ENCODE measurements around the gene USP5. TPM values are rescaled to one million over a fixed set of nuclear protein-coding genes. Genes with fewer than 3 reads are reported as not detected.
"Not testable (repeated sequence)": the region's sequence is repeated elsewhere in the genome, so short reads cannot be mapped to it uniquely, and the experiment has no call there.

The USP5 gene
- total and polyA plus RNA-seq, 2 experiments from 2014 or later: 73.2 to 96.2 TPM

DNA sequence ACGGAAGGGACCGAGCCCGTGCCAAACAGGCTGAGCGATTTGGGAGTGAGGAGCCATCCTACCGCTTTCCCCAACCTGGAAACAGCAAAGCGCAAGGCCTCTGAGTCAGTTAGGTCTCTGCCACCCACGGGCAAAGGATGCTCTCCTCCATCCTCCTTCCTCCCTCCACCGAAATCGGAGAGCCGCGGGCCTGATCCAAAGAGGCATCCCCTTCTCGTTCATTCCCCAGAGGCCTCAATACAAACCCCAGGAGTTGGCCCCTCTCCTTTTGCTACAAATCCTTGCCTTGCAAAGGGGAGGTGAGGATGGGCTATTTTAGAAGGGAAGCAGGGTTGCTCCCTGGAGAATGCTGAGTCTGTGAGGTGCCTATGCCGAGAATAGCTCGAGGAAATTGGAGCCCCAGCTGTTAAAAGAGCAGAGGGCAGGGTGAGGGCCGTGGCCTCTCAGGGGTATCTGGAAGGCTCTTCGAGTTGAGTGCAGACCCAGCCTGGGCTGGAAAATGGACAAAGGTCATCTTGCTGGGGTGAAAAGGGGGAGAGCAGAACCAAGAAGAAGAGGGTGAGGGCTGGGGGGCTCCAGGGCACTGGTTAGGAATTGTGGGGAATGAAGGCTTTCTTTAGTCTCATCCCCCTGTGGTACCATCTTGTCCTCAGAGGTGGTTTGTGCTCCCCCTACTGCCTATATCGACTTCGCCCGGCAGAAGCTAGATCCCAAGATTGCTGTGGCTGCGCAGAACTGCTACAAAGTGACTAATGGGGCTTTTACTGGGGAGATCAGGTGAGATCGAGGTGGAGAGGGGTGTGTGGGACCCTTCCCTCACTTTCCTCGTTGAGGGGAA lies 16.5 kb downstream of the USP5 start:
- in situ Hi-C loops (cut with MboI): no loop called here
- Histone ChIP-seq H3K4me1 (ENCODE audit: insufficient read depth) (peaks cover 39% of the 10 kb centered on the region), H3K79me2 (ENCODE audit: insufficient read depth) (peaks cover 38% of the 10 kb centered on the region), H4K20me1 (ENCODE audit: insufficient read depth) (no peaks in the 10 kb centered on the region; the same call in 1 of the 2 replicates), H2AFZ (no peak overlapping the region), H3K9me3 (ENCODE audit: low read depth) (no peaks in the 10 kb centered on the region), H3K27me3 (replicated peaks; ENCODE audit: insufficient read depth) (no peaks in the 10 kb centered on the region), H3F3A (ENCODE audit: insufficient read depth) (peaks cover 38% of the 10 kb centered on the region), H3K4me2 (ENCODE audit: unreplicated experiment) (peak overlapping the region; percentile 100), H3K27ac (peak overlapping the region; percentile 68), H3K36me3 (ENCODE audit: low read depth) (peaks cover 17% of the 10 kb centered on the region), H3K4me3 (peak overlapping the region; percentile 99), H3K9me2 (ENCODE audit: insufficient read depth) (no peaks in the 10 kb centered on the region), H3K9ac (peak overlapping the region; percentile 92)
- WGBS, 2 experiments (ENCODE audit: low coverage in 1 of 2, low lambda C conversion rate in 2 of 2, missing lambda C conversion rate in 2 of 2): 5 to 7% methylated on average over 21 to 22 of the region's 22 CpGs
- peak; percentile 75 for DNase-seq
- TF ChIP-seq EZH2phosphoT487 (IDR thresholded peaks at IDR 0.05; ENCODE audit: insufficient read depth, low read depth) (no peak), EZH2 (IDR thresholded peaks at IDR 0.05; ENCODE audit: insufficient read depth, poor library complexity, severe bottlenecking) (no peak)

- Histone ChIP-seq H3K79me2 (ENCODE audit: insufficient read depth) (peaks cover 40% of the 10 kb centered on the region), H3K4me1 (ENCODE audit: insufficient read depth) (peaks cover 39% of the 10 kb centered on the region), H3K4me3 (peak overlapping the region; percentile 99), H3K4me2 (ENCODE audit: unreplicated experiment) (peak overlapping the region; percentile 100), H3K9me3 (ENCODE audit: low read depth) (no peaks in the 10 kb centered on the region), H3F3A (ENCODE audit: insufficient read depth) (peaks cover 38% of the 10 kb centered on the region), H3K9me2 (ENCODE audit: insufficient read depth) (no peaks in the 10 kb centered on the region), H3K36me3 (ENCODE audit: low read depth) (peaks cover 16% of the 10 kb centered on the region), H3K27me3 (replicated peaks; ENCODE audit: insufficient read depth) (no peaks in the 10 kb centered on the region), H3K9ac (peak overlapping the region; percentile 92), H3K27ac (peak overlapping the region; percentile 68), H4K20me1 (ENCODE audit: insufficient read depth) (no peaks in the 10 kb centered on the region; the same call in 1 of the 2 replicates), H2AFZ (no peak overlapping the region)
- 42 to 47% methylated on average over 12 of the region's 12 CpGs for WGBS, 2 experiments (ENCODE audit: low coverage in 1 of 2, low lambda C conversion rate in 2 of 2, missing lambda C conversion rate in 2 of 2)
- TF ChIP-seq EZH2 (IDR thresholded peaks at IDR 0.05; ENCODE audit: insufficient read depth, poor library complexity, severe bottlenecking) (no peak), EZH2phosphoT487 (IDR thresholded peaks at IDR 0.05; ENCODE audit: insufficient read depth, low read depth) (no peak)
- in situ Hi-C loops (cut with MboI): no loop called here
- peak; percentile 75 for DNase-seq
These were observed 17.4 kb downstream of the USP5 start for GRCh38 chr12:6869049-6870021.

- DNase-seq: not testable (repeated sequence)
These were observed 18.4 kb downstream of the USP5 start for GRCh38 chr12:6870304-6870703.

More at GRCh38 chr12:6870304-6870703, 18.4 kb downstream of the USP5 start:
- H3K9me2 ChIP-seq (ENCODE audit: insufficient read depth); H2AFZ ChIP-seq; H3K9me3 ChIP-seq (ENCODE audit: low read depth); H4K20me1 ChIP-seq (ENCODE audit: insufficient read depth); H3K27me3 ChIP-seq (replicated peaks; ENCODE audit: insufficient read depth); in situ Hi-C loops (cut with MboI); H3K4me3 ChIP-seq: not testable (repeated sequence)
- WGBS, 2 experiments (ENCODE audit: low coverage in 1 of 2, low lambda C conversion rate in 2 of 2, missing lambda C conversion rate in 2 of 2): 42 to 62% methylated on average over 4 of the region's 4 CpGs
- H3K36me3 ChIP-seq (ENCODE audit: low read depth): peaks cover 16% of the 10 kb centered on the region
- peak overlapping the region; percentile 49; the same call in 1 of the 2 replicates for H3K27ac ChIP-seq
- H3F3A ChIP-seq (ENCODE audit: insufficient read depth): peaks cover 38% of the 10 kb centered on the region
- H3K4me2 ChIP-seq (ENCODE audit: unreplicated experiment): peak overlapping the region; percentile 100
- peaks cover 39% of the 10 kb centered on the region for H3K4me1 ChIP-seq (ENCODE audit: insufficient read depth)
- H3K9ac ChIP-seq: peak overlapping the region; percentile 28
- peaks cover 44% of the 10 kb centered on the region for H3K79me2 ChIP-seq (ENCODE audit: insufficient read depth)

Measured in GM23248 (cell line).